HEK293 (cell line): ENCODE data around the gene LRRFIP1.
A peak's percentile ranks its signal among the peaks of the same experiment; 100 is the strongest.

Experiments used
- CTCF ChIA-PET: fragments of 350-600 bp; formaldehyde crosslinking; extraction: SDS; loops from one replicate; lab custom pipeline; 2021; ENCODE audit warnings: antibody characterized with exemption; lab: Yijun Ruan, JAX
- POLR2A ChIA-PET: fragments of 300-600 bp; formaldehyde crosslinking; extraction: SDS; loops from one replicate; lab custom pipeline; 2020; ENCODE audit warnings: antibody characterized with exemption, inconsistent platforms; lab: Yijun Ruan, JAX
- H3K27ac ChIP-seq: fragments of 200-500 bp; sonication (Bioruptor generic); 2 replicates; pipeline ENCODE4 v1.5.1; 2014; ENCODE audit warnings: low read depth, low read length, control low read depth, inconsistent platforms; ENCODE audit errors: extremely low read depth
- H3K36me3 ChIP-seq, 2 experiments: fragments of 200-500 bp in 1 of 2; sonication (Bioruptor generic) in 1 of 2; 1 replicate in 1 of 2; 2 replicates in 1 of 2; pipeline ENCODE4 v1.5.1; 2014 to 2017; ENCODE audit warnings: inconsistent platforms in 2 of 2, low read length in 2 of 2; ENCODE audit not compliant: control insufficient read depth in 2 of 2, insufficient read depth in 1 of 2
- H3K4me1 ChIP-seq: fragments of 200-500 bp; sonication (Bioruptor generic); 2 replicates; pipeline ENCODE4 v1.5.1; 2014; ENCODE audit warnings: mild to moderate bottlenecking, low read length, inconsistent platforms; ENCODE audit not compliant: control insufficient read depth, insufficient read depth
- H3K4me3 ChIP-seq: 2 replicates; pipeline ENCODE4 v1.5.1; 2011; ENCODE audit warnings: low read depth, mild to moderate bottlenecking, control low read depth, low read length, moderate library complexity
- H3K9me3 ChIP-seq: fragments of 200-500 bp; sonication (Bioruptor generic); 2 replicates; pipeline ENCODE4 v1.5.1; 2014; ENCODE audit warnings: low read depth, low read length, inconsistent platforms; ENCODE audit not compliant: control insufficient read depth, insufficient read depth
- PBX3 ChIP-seq: sonication (generic); formaldehyde crosslinking; IDR thresholded peaks from 2 replicates; pipeline ENCODE4 v1.8.1; 2022; ENCODE audit warnings: mild to moderate bottlenecking, moderate library complexity, missing genetic modification reagents
- SCRT1 ChIP-seq: fragments of 450-650 bp; formaldehyde crosslinking; IDR thresholded peaks from 2 replicates; pipeline ENCODE4 v1.5.1; 2016; ENCODE audit warnings: missing biosample characterization, missing genetic modification characterization, borderline replicate concordance
- SCRT2 ChIP-seq: fragments of 450-650 bp; formaldehyde crosslinking; IDR thresholded peaks from 2 replicates; pipeline ENCODE4 v1.5.1; 2016; ENCODE audit warnings: missing biosample characterization, missing genetic modification characterization
- YY2 ChIP-seq: fragments of 450-650 bp; formaldehyde crosslinking; IDR thresholded peaks from 2 replicates; pipeline ENCODE4 v1.5.1; 2016; ENCODE audit warnings: missing biosample characterization, missing genetic modification characterization
- ZBTB48 ChIP-seq: fragments of 450-650 bp; formaldehyde crosslinking; IDR thresholded peaks from 2 replicates; pipeline ENCODE4 v1.5.1; 2016; ENCODE audit warnings: missing biosample characterization, missing genetic modification characterization
- ZEB2 ChIP-seq: fragments of 450-650 bp; formaldehyde crosslinking; IDR thresholded peaks from 2 replicates; pipeline ENCODE4 v1.5.1; 2016; ENCODE audit warnings: missing biosample characterization, missing genetic modification characterization
- ZIC2 ChIP-seq: fragments of 450-650 bp; formaldehyde crosslinking; IDR thresholded peaks from 2 replicates; pipeline ENCODE4 v1.5.1; 2016; ENCODE audit warnings: missing biosample characterization, missing genetic modification characterization
- ZNF19 ChIP-seq: fragments of 450-650 bp; formaldehyde crosslinking; IDR thresholded peaks from 2 replicates; pipeline ENCODE4; 2016; ENCODE audit warnings: missing biosample characterization, missing genetic modification characterization, low read depth
- ZNF280C ChIP-seq: fragments of 450-650 bp; formaldehyde crosslinking; IDR thresholded peaks from 2 replicates; pipeline ENCODE4 v1.5.1; 2016; ENCODE audit warnings: missing biosample characterization, missing genetic modification characterization
- ZNF362 ChIP-seq: fragments of 450-650 bp; formaldehyde crosslinking; IDR thresholded peaks from 2 replicates; pipeline ENCODE4 v1.5.1; 2016; ENCODE audit warnings: missing biosample characterization, missing genetic modification characterization
- ZNF521 ChIP-seq: fragments of 450-650 bp; formaldehyde crosslinking; IDR thresholded peaks from 2 replicates; pipeline ENCODE4 v1.5.1; 2017; ENCODE audit warnings: missing biosample characterization, mild to moderate bottlenecking, missing genetic modification characterization
- ZNF530 ChIP-seq: fragments of 450-650 bp; formaldehyde crosslinking; IDR thresholded peaks from 2 replicates; pipeline ENCODE4 v1.5.1; 2016; ENCODE audit warnings: low read depth, missing biosample characterization, missing genetic modification characterization
- ZNF561 ChIP-seq: fragments of 450-650 bp; IDR thresholded peaks from 2 replicates; pipeline ENCODE4 v1.5.1; 2018; ENCODE audit warnings: missing biosample characterization, missing genetic modification characterization, borderline replicate concordance
- ZNF768 ChIP-seq: fragments of 450-650 bp; formaldehyde crosslinking; IDR thresholded peaks from 2 replicates; pipeline ENCODE4 v1.5.1; 2018; ENCODE audit warnings: missing biosample characterization, mild to moderate bottlenecking, missing genetic modification characterization
- ZNF777 ChIP-seq: fragments of 450-650 bp; formaldehyde crosslinking; IDR thresholded peaks from 2 replicates; pipeline ENCODE4 v1.5.1; 2017; ENCODE audit warnings: missing biosample characterization, missing genetic modification characterization, borderline replicate concordance
- ZSCAN18 ChIP-seq: fragments of 450-650 bp; formaldehyde crosslinking; IDR thresholded peaks from 2 replicates; pipeline ENCODE4 v1.5.1; 2016; ENCODE audit warnings: missing biosample characterization, missing genetic modification characterization
- TF ChIP-seq, protein P1 (sequence below): fragments of 450-650 bp; formaldehyde crosslinking; IDR thresholded peaks from 2 replicates; pipeline ENCODE4 v1.5.1; 2017; ENCODE audit warnings: missing biosample characterization, missing genetic modification characterization

LRRFIP1 gene

GRCh38 chr2:237706257-237706656 lies 78.9 kb downstream of the LRRFIP1 start (continued):
- TF ChIP-seq, protein P1, sequence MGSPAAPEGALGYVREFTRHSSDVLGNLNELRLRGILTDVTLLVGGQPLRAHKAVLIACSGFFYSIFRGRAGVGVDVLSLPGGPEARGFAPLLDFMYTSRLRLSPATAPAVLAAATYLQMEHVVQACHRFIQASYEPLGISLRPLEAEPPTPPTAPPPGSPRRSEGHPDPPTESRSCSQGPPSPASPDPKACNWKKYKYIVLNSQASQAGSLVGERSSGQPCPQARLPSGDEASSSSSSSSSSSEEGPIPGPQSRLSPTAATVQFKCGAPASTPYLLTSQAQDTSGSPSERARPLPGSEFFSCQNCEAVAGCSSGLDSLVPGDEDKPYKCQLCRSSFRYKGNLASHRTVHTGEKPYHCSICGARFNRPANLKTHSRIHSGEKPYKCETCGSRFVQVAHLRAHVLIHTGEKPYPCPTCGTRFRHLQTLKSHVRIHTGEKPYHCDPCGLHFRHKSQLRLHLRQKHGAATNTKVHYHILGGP: no peak
- TF ChIP-seq ZNF362 (tag by site-specific recombination): no peak
- TF ChIP-seq ZSCAN18 (tag by site-specific recombination): no peak
- TF ChIP-seq, all 188 proteins: peak for 0

DNA sequence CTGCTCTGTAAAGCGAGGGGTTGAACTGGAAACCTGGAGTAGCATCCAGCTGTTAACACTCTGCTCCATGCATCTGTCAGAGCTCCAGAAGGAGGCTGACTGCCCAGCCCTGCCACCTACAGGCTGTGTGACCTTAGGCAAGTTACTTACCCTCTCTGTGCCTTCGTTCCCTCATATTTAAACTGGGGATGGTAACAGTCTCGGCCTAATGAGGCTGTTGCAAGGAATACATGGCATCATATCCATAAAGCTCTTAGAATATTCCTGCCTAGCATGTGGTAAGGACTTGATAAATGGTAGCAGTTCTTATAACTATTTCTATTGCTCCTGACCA lies 80.6 kb downstream of the LRRFIP1 start:
- Histone ChIP-seq H3K9me3 (no peaks in the 10 kb centered on the region), H3K4me3 (no peak overlapping the region), H3K36me3 (peaks cover 0 to 29% of the 10 kb centered on the region in 2 experiments; a peak in 2 of 3 replicates), H3K4me1 (peaks cover 8% of the 10 kb centered on the region), H3K27ac (no peak overlapping the region)
- CTCF ChIA-PET: interaction anchor here (0.9 to 1.0 kb wide), 2 partner anchors 35 to 67 kb away, joined by 3 read pairs; no protein-coding TSS in a partner anchor
- POLR2A ChIA-PET: no interaction called here
- TF ChIP-seq ZNF768 (tag by site-specific recombination): peak; percentile 56; the same call in 1 of the 2 replicates
- TF ChIP-seq SCRT1: no peak

- no peak for TF ChIP-seq ZNF521 (tag by site-specific recombination)
- TF ChIP-seq SCRT1: peak; percentile 40; the same call in 1 of the 2 replicates
- TF ChIP-seq SCRT2 (tag by site-specific recombination): peak; percentile 88
- TF ChIP-seq ZNF561 (tag by site-specific recombination): no peak
- Histone ChIP-seq H3K36me3 (peaks cover 0 to 29% of the 10 kb centered on the region in 2 experiments; a peak in 2 of 3 replicates), H3K9me3 (no peaks in the 10 kb centered on the region), H3K4me1 (peaks cover 5% of the 10 kb centered on the region), H3K4me3 (no peak overlapping the region), H3K27ac (no peak overlapping the region)
- POLR2A ChIA-PET: no interaction called here
- CTCF ChIA-PET: interaction anchor here (1.1 kb wide), 1 partner anchor 35 kb away, joined by 3 read pairs; no protein-coding TSS in a partner anchor
Observed at GRCh38 chr2:237708491-237708890, 81.1 kb downstream of the LRRFIP1 start.

DNA sequence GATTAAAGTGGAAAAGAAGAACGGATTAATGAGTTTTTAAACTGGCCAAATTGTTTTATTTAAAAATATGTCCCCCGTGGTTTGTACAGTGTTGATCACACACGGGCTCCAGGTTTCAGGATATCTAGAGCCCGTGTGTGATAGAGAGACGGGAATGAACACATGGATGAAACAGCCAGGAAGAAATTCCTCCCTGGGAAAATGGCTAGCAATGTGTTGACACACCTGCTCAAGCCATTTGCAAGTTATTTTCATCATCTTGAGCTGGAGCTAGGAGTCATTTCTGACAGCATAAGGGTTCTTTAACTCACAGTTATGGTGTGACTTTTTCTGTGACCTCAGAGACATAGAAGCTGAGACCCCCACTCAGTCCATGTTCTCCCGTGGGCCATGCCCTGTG lies 81.6 kb downstream of the LRRFIP1 start:
- CTCF ChIA-PET: interaction anchor here (0.6 to 1.1 kb wide), 2 partner anchors 31 to 35 kb away, joined by 3 read pairs; no protein-coding TSS in a partner anchor
- Histone ChIP-seq H3K36me3 (peaks cover 0 to 29% of the 10 kb centered on the region in 2 experiments; a peak in 2 of 3 replicates), H3K4me1 (peaks cover 5% of the 10 kb centered on the region), H3K9me3 (no peaks in the 10 kb centered on the region), H3K27ac (no peak overlapping the region), H3K4me3 (no peak overlapping the region)
- TF ChIP-seq ZIC2 (tag by site-specific recombination): no peak
- TF ChIP-seq ZNF280C (tag by site-specific recombination): no peak
- TF ChIP-seq ZNF777 (tag by site-specific recombination): no peak
- no peak for TF ChIP-seq ZNF530 (tag by site-specific recombination)
- no peak for TF ChIP-seq ZNF19 (tag by site-specific recombination)
- no peak for TF ChIP-seq ZEB2 (tag by site-specific recombination)
- TF ChIP-seq YY2 (tag by site-specific recombination): no peak
- TF ChIP-seq ZBTB48 (tag by site-specific recombination): no peak
- TF ChIP-seq PBX3: no peak
- POLR2A ChIA-PET: no interaction called here
